Midbrain (tissue), 1 donor: ENCODE measurements around the gene HSD17B10.
"Not testable (repeated sequence)": the region's sequence is repeated elsewhere in the genome, so short reads cannot be mapped to it uniquely, and the experiment has no call there.

ENCODE experiments used
- DNase-seq: peaks from one replicate; lab custom pipeline; 2025; lab: John Stamatoyannopoulos, UW

The HSD17B10 gene

GRCh38 chrX:53437206-53437605 is 3.0 kb upstream of the HSD17B10 start:
- DNase-seq: no peak

- peak; percentile 6 for DNase-seq
Measured at GRCh38 chrX:53435997-53436396, 1.8 kb upstream of the HSD17B10 start.

GRCh38 chrX:53430231-53430630 is 3.9 kb downstream of the HSD17B10 start:
- DNase-seq: no peak

- DNase-seq: no peak
Measured at GRCh38 chrX:53429755-53430154, 4.4 kb downstream of the HSD17B10 start.

- DNase-seq: no peak
Measured at GRCh38 chrX:53422861-53423306, 11.3 kb downstream of the HSD17B10 start, which contains the start of gene RIBC1. RIBC1 (plus strand) TSS chrX:53422873; CDS start chrX:53426277, 3,404 bp downstream.

GRCh38 chrX:53422086-53422860 is 11.9 kb downstream of the HSD17B10 start, which contains the start of gene SMC1A:
SMC1A (minus strand) TSS chrX:53422654; CDS start chrX:53422600, 54 bp downstream.
- DNase-seq: peak; percentile 96

- DNase-seq: no peak
Measured at GRCh38 chrX:53421772-53422085, 12.4 kb downstream of the HSD17B10 start.

GRCh38 chrX:53421125-53421524 is 13.0 kb downstream of the HSD17B10 start:
- DNase-seq: no peak

GRCh38 chrX:53420351-53420750 is 13.8 kb downstream of the HSD17B10 start:
- DNase-seq: not testable (repeated sequence)

- no peak for DNase-seq
Measured at GRCh38 chrX:53412446-53412845, 21.7 kb downstream of the HSD17B10 start.

GRCh38 chrX:53403535-53403934 is 30.6 kb downstream of the HSD17B10 start:
- no peak for DNase-seq

GRCh38 chrX:53398216-53398615 is 36.0 kb downstream of the HSD17B10 start:
- DNase-seq: no peak

- DNase-seq: no peak
Measured at GRCh38 chrX:53395605-53396298, 38.4 kb downstream of the HSD17B10 start.

- DNase-seq: no peak
Measured at GRCh38 chrX:53383376-53384076, 50.6 kb downstream of the HSD17B10 start.
